Adipocyte (in vitro differentiated cells): ENCODE data around the gene GALR1.
"Not testable (repeated sequence)": the region's sequence is repeated elsewhere in the genome, so short reads cannot be mapped to it uniquely, and the experiment has no call there.

Experiments
- DNase-seq: peaks from one replicate; pipeline ENCODE4 v3.0.0-alpha.2; 2015; ENCODE audit warnings: low read depth
- H3K27me3 ChIP-seq: replicated peaks from 2 replicates; pipeline ENCODE4 v1.7.0; 2013; ENCODE audit warnings: mild to moderate bottlenecking, low read length, moderate library complexity; ENCODE audit not compliant: control insufficient read depth, insufficient read depth
- H3K36me3 ChIP-seq: 2 replicates; pipeline ENCODE4 v1.7.0; 2013; ENCODE audit warnings: low read length, mild to moderate bottlenecking, moderate library complexity; ENCODE audit not compliant: control insufficient read depth, insufficient read depth, severe bottlenecking
- H3K4me1 ChIP-seq: 2 replicates; pipeline ENCODE4 v1.7.0; 2013; ENCODE audit warnings: mild to moderate bottlenecking, low read length, moderate library complexity; ENCODE audit not compliant: control insufficient read depth, insufficient read depth
- H3K4me3 ChIP-seq: 2 replicates; pipeline ENCODE4 v1.7.0; 2013; ENCODE audit warnings: mild to moderate bottlenecking, low read length, moderate library complexity
- H3K9ac ChIP-seq: 2 replicates; pipeline ENCODE4 v1.7.0; 2013; ENCODE audit warnings: mild to moderate bottlenecking, low read length, moderate library complexity
- H3K9me3 ChIP-seq: 2 replicates; pipeline ENCODE4 v1.7.0; 2013; ENCODE audit warnings: mild to moderate bottlenecking, low read length, moderate library complexity; ENCODE audit not compliant: control insufficient read depth

Gene GALR1

DNA sequence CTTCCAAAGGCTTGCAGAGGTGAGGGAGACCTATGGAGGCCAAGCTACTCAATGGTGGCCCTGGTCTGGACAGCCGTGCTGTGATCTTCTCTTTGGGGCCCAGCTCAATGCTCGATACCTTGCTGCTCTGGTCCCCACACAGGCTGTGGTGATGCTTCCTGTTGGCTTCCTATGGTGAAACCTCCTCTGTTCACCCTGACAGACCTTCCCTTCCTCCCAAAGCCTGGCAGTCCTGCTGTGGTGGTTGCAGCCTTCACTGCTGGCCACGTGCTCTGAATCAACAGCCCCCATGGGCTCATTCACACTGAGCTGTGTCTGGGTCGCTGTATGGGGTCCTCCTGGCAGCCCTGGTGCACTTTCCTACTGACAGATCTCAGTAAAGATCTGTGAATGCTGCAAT is 31.0 kb upstream of the GALR1 start:
- H3K9me3 ChIP-seq, result no peaks in the 10 kb centered on the region
- H3K4me3 ChIP-seq, result no peak overlapping the region
- H3K27me3 ChIP-seq, result no peaks in the 10 kb centered on the region
- H3K4me1 ChIP-seq, result peaks cover 10% of the 10 kb centered on the region
- H3K9ac ChIP-seq, result no peak overlapping the region
- DNase-seq, result no peak
- no peaks in the 10 kb centered on the region for H3K36me3 ChIP-seq

DNA sequence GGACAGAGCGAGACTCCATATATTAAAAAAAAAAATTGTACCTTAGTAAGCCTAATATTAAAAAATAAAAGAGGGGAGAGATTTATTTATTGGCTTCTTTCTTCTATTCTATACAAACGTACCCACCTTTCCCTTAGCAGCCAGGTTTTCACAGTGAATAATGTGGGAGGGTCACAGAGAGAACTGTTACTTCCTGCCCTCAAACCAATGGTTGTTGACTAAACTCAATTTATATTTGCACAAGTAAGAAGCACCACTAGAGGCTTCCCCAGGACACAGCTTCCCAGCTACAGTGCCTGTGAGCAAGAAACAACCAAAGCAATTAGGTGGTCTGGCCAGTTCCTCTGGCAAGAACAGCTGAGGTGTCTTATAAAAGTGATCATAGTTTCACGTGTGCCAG is 28.9 kb upstream of the GALR1 start:
- Histone ChIP-seq H3K36me3 (no peaks in the 10 kb centered on the region), H3K9me3 (no peaks in the 10 kb centered on the region), H3K4me1 (peaks cover 16% of the 10 kb centered on the region), H3K4me3 (no peak overlapping the region), H3K9ac (no peak overlapping the region), H3K27me3 (no peaks in the 10 kb centered on the region)
- no peak for DNase-seq

DNA sequence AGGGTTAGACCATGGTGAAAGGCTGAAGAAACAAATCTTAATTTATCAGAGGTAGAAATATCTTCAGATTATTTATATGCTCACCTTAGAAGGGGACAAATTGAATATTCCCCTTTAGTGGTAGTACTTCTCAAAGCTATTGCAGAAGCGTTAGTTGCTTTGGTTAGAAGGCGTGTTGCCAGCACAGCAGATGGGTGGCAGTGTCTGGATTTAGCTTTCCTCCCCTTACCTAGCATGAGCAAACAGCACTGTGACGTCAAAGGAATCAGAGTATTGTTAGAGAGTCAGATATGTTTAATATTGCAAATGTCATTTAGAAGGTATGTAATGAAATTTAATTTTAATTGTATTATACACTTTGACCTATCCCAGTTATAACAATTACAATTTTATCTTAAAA is 27.2 kb upstream of the GALR1 start:
- H3K4me3 ChIP-seq, result no peak overlapping the region
- no peaks in the 10 kb centered on the region for H3K9me3 ChIP-seq

GRCh38 chr18:77223221-77223639 is 26.4 kb upstream of the GALR1 start:
- Histone ChIP-seq H3K4me1 (peaks cover 16% of the 10 kb centered on the region), H3K9ac (no peak overlapping the region), H3K36me3 (no peaks in the 10 kb centered on the region), H3K4me3 (no peak overlapping the region), H3K27me3 (no peaks in the 10 kb centered on the region), H3K9me3 (no peaks in the 10 kb centered on the region)
- no peak for DNase-seq

More for the DNA sequence above, 27.2 kb upstream of the GALR1 start:
- H3K27me3 ChIP-seq, result no peaks in the 10 kb centered on the region
- H3K4me1 ChIP-seq, result peaks cover 16% of the 10 kb centered on the region
- no peaks in the 10 kb centered on the region for H3K36me3 ChIP-seq
- no peak overlapping the region for H3K9ac ChIP-seq
- no peak for DNase-seq

- H3K27me3 ChIP-seq, result no peaks in the 10 kb centered on the region
- H3K4me3 ChIP-seq, result no peak overlapping the region
- peak; percentile 44 for DNase-seq
- no peaks in the 10 kb centered on the region for H3K36me3 ChIP-seq
- no peak overlapping the region for H3K9ac ChIP-seq
- H3K9me3 ChIP-seq, result no peaks in the 10 kb centered on the region
- peaks cover 16% of the 10 kb centered on the region for H3K4me1 ChIP-seq
Observed at GRCh38 chr18:77223653-77224052, 26.0 kb upstream of the GALR1 start.

DNA sequence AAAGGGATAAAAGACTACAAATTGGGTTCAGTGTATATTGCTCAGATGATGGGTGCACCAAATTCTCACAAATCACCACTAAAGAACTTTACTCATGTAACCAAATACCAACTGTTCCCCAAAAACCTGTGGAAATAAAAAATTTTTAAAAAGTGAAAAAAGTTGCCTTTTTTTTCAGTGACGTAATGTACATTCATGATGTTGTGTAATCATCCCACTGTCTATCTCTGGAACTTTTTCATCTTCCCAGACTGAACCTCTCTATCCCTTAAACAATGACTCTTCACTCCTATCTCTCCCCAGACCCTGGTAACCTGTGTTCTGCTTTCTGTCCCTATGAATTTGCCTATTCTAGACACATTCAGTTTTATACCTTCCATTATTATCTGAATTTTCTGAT is 19.0 kb upstream of the GALR1 start:
- Histone ChIP-seq H3K9me3 (peaks cover 3% of the 10 kb centered on the region), H3K9ac (no peak overlapping the region), H3K36me3 (no peaks in the 10 kb centered on the region), H3K27me3 (no peaks in the 10 kb centered on the region), H3K4me3 (no peak overlapping the region), H3K4me1 (peaks cover 3% of the 10 kb centered on the region)
- DNase-seq, result no peak

- H3K36me3 ChIP-seq, result no peaks in the 10 kb centered on the region
- H3K27me3 ChIP-seq, result peaks cover 3% of the 10 kb centered on the region
- H3K9me3 ChIP-seq, result peaks cover 34% of the 10 kb centered on the region
- no peak overlapping the region for H3K4me3 ChIP-seq
- no peak for DNase-seq
- no peak overlapping the region for H3K9ac ChIP-seq
- peaks cover 3% of the 10 kb centered on the region for H3K4me1 ChIP-seq
Observed at GRCh38 chr18:77234504-77235365, 14.9 kb upstream of the GALR1 start.

DNA sequence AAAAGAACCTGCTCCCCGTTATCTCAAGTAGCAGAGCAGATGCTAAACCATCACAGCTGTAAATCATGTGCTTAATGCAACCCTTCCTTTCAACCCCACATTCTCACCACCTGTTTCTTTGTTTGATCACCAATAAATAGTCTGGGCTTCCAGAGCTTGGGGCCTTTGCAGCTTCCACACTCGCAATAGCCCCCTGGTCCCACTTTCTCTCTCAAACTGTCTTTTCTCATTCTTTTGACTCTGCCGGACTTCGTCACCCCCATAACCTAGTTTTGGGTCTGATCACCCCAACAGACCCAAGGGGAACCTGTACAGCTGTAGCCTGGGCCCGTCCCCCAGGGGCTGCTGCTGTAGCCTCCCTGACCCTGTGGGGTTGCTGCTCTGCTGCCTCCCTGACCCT is 10.4 kb upstream of the GALR1 start:
- H3K4me3 ChIP-seq, result peak overlapping the region; percentile 32
- not testable (repeated sequence) for H3K4me1 ChIP-seq, H3K36me3 ChIP-seq, H3K9ac ChIP-seq, DNase-seq, H3K27me3 ChIP-seq
- H3K9me3 ChIP-seq, result peaks cover 54% of the 10 kb centered on the region

DNA sequence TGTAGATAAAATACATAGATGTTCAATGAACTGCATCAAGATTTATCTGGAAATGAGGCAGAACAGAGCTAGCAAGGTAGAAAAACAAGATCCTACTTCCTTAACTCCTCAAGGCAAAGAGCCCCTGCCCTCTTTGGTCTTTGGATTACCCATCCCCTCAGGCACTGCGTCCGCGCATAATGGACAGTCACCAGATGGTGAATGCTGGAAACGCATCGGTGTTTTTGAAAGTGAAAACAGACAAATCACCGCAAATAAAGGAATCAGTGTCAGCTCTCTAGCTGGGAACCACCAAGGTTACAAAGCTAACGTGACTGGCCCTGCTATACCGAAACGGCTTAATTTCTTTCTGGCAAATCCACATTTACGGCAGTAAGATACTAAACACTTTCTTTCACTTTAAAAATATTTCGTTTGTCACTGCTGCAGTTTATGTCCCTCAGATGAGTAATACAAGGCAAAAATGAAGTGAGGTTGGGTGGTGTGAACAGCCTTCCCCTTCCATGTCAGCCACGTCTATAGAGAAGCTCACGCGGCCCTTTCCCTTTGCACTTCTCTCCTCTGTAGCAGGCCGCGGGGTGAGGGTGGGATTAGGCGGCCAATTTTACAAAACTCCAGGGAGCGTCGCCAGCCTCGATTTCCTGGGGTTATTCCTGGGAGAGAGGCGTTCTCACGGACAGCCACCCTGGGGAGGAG is 627 bp upstream of the GALR1 start:
- H3K9me3 ChIP-seq, result peaks cover 34% of the 10 kb centered on the region
- H3K27me3 ChIP-seq, result peaks cover 43% of the 10 kb centered on the region
- H3K9ac ChIP-seq, result no peak overlapping the region
- H3K4me1 ChIP-seq, result no peaks in the 10 kb centered on the region
- peak; percentile 1 for DNase-seq
- H3K36me3 ChIP-seq, result no peaks in the 10 kb centered on the region
- H3K4me3 ChIP-seq, result peak overlapping the region; percentile 76

- no peaks in the 10 kb centered on the region for H3K36me3 ChIP-seq
- H3K27me3 ChIP-seq, result peaks cover 57% of the 10 kb centered on the region
- no peaks in the 10 kb centered on the region for H3K4me1 ChIP-seq
- no peak overlapping the region for H3K9ac ChIP-seq
- no peak overlapping the region for H3K4me3 ChIP-seq
- DNase-seq, result no peak
- H3K9me3 ChIP-seq, result peaks cover 26% of the 10 kb centered on the region
Observed at GRCh38 chr18:77250501-77250925, 865 bp downstream of the GALR1 start.

DNA sequence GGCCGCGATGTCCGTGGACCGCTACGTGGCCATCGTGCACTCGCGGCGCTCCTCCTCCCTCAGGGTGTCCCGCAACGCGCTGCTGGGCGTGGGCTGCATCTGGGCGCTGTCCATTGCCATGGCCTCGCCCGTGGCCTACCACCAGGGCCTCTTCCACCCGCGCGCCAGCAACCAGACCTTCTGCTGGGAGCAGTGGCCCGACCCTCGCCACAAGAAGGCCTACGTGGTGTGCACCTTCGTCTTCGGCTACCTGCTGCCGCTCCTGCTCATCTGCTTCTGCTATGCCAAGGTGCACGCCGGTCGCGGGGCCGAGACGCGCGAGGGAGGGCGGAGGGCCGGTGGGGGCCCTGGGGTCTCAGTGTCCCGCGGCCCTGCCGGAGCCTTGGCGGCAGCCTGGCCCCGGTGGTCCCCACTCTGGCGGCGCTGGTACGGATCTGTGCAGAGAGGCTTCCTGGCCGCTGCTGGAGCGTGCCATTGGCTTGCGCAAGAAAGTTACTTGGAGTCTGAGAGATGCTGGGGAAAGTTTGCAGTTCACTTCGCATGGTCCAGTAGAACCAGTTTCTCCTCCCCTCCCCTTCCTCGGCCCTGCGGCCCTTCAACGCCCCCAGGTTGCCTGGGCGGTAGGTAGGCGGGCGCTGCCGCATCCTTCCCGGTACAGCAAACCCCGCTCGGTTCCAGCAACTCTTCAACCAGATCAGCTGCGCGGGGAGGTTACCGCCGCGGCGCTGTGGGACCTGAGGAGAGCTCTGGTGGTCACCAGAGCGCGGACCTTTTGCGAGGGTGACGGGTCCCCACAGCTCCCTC is 1.5 kb downstream of the GALR1 start:
- Histone ChIP-seq H3K4me1 (no peaks in the 10 kb centered on the region), H3K4me3 (no peak overlapping the region), H3K9me3 (peaks cover 26% of the 10 kb centered on the region), H3K36me3 (no peaks in the 10 kb centered on the region), H3K9ac (no peak overlapping the region), H3K27me3 (peaks cover 62% of the 10 kb centered on the region)
- no peak for DNase-seq
